PFSK-1 (cell line): Measurements from ENCODE around the gene OSBPL8.

Experiments used
- FOXP2 ChIP-seq: optimal IDR thresholded peaks from 2 replicates; pipeline ENCODE3; 2011; ENCODE audit warnings: borderline replicate concordance, control low read depth, inconsistent platforms; ENCODE audit not compliant: insufficient read depth; ENCODE audit errors: extremely low read length, extremely low read depth
- POLR2AphosphoS5 ChIP-seq: IDR thresholded peaks from 2 replicates; pipeline ENCODE4 v1.6.1; 2012; ENCODE audit warnings: low read depth, mild to moderate bottlenecking, control low read depth, low read length, moderate library complexity
- REST ChIP-seq, 2 experiments: IDR thresholded peaks; 2 replicates each; pipeline versions ENCODE4 v1.6.1 to v1.8.0; 2011 to 2012; ENCODE audit warnings: low read depth in 2 of 2, low read length in 2 of 2, control low read depth in 1 of 2, inconsistent platforms in 1 of 2, mild to moderate bottlenecking in 1 of 2, moderate library complexity in 1 of 2; ENCODE audit not compliant: insufficient read depth in 1 of 2
- SIN3A ChIP-seq: IDR thresholded peaks from 2 replicates; pipeline ENCODE4 v1.6.1; 2012; ENCODE audit warnings: mild to moderate bottlenecking, low read length, moderate library complexity, borderline replicate concordance; ENCODE audit not compliant: insufficient read depth
- TAF1 ChIP-seq: IDR thresholded peaks from 2 replicates; pipeline ENCODE4 v1.6.1; 2012; ENCODE audit warnings: low read length, control low read depth, borderline replicate concordance; ENCODE audit not compliant: insufficient read depth

OSBPL8 gene

GRCh38 chr12:76588881-76589565 is 29.5 kb upstream of the OSBPL8 start:
- TF ChIP-seq POLR2AphosphoS5: no peak
- no peak for TF ChIP-seq SIN3A
- TF ChIP-seq TAF1: no peak
- no peak for TF ChIP-seq REST (IDR thresholded peaks at IDR 0.05; ENCODE audit: insufficient read depth in 1 of 2, low read depth in 2 of 2, low read length in 2 of 2)
- no peak for TF ChIP-seq FOXP2

GRCh38 chr12:76587428-76588178 is 28.0 kb upstream of the OSBPL8 start:
- TF ChIP-seq POLR2AphosphoS5 (no peak), TAF1 (no peak), FOXP2 (no peak), REST (IDR thresholded peaks at IDR 0.05; ENCODE audit: insufficient read depth in 1 of 2, low read depth in 2 of 2, low read length in 2 of 2) (no peak), SIN3A (no peak)

GRCh38 chr12:76586764-76587395 is 27.3 kb upstream of the OSBPL8 start:
- TF ChIP-seq TAF1: no peak
- TF ChIP-seq SIN3A: no peak
- TF ChIP-seq FOXP2: no peak

- TF ChIP-seq FOXP2 (no peak), REST (IDR thresholded peaks at IDR 0.05; ENCODE audit: insufficient read depth in 1 of 2, low read depth in 2 of 2, low read length in 2 of 2) (no peak), TAF1 (no peak), SIN3A (no peak), POLR2AphosphoS5 (no peak)
Observed at GRCh38 chr12:76583301-76583700, 23.7 kb upstream of the OSBPL8 start.

GRCh38 chr12:76573840-76574373 is 14.3 kb upstream of the OSBPL8 start:
- TF ChIP-seq REST (IDR thresholded peaks at IDR 0.05; ENCODE audit: insufficient read depth in 1 of 2, low read depth in 2 of 2, low read length in 2 of 2): no peak
- no peak for TF ChIP-seq FOXP2
- no peak for TF ChIP-seq TAF1
- TF ChIP-seq POLR2AphosphoS5: no peak
- TF ChIP-seq SIN3A: no peak
